HepG2 (cell line): Measurements from ENCODE around the gene PSMB3. TPM values are rescaled to one million over a fixed set of nuclear protein-coding genes. Genes with fewer than 3 reads are reported as not detected.

Source experiments
- ATAC-seq: fragments of 200-7000 bp; cut with Tn5 transposase; 3 replicates; pipeline ENCODE4 v1.9.1; 2020; ENCODE audit warnings: mild to moderate bottlenecking, moderate library complexity
- BruUV-seq: library from RNA; stranded (reverse); fragments of 400-500 nt; replicated peaks from 2 replicates; lab custom pipeline; 2021; lab: Mats Ljungman, UMichigan
- CTCF ChIA-PET: fragments of 300-600 bp; formaldehyde crosslinking; extraction: SDS; loops from one replicate; lab custom pipeline; 2021; ENCODE audit warnings: low total read pairs, inconsistent platforms, low intra/inter-chr PET ratio; lab: Yijun Ruan, JAX
- POLR2A ChIA-PET: fragments of 350-600 bp; sonication (Branson Sonifier 250); formaldehyde crosslinking; loops from one replicate; lab custom pipeline; 2020; ENCODE audit warnings: antibody characterized with exemption, inconsistent platforms; lab: Yijun Ruan, JAX
- DNase-seq: peaks from one replicate; pipeline ENCODE4 v3.0.0-alpha.2; 2015; ENCODE audit warnings: low spot score
- FAIRE-seq: peaks from 3 replicates; lab custom pipeline; 2011; peaks lifted over from hg19 to GRCh38; lab: Jason Lieb, UNC
- H2AFZ ChIP-seq: one replicate; pipeline ENCODE4 v1.6.1; 2011; ENCODE audit warnings: low read length, inconsistent platforms
- H3K27ac ChIP-seq: fragments of 300-600 bp; 3 replicates; pipeline ENCODE4 v1.8.0; 2011; ENCODE audit warnings: mixed run types, mild to moderate bottlenecking, mixed read lengths, low read length, inconsistent platforms; ENCODE audit not compliant: insufficient read depth; ENCODE audit errors: extremely low read length
- H3K27me3 ChIP-seq, 2 experiments: fragments of 200-600 bp in 1 of 2; 2 replicates in 1 of 2; 3 replicates in 1 of 2; pipeline versions ENCODE4 v1.6.0 to v1.8.0; 2011; ENCODE audit warnings: low read length in 2 of 2, mild to moderate bottlenecking in 2 of 2, moderate library complexity in 2 of 2, inconsistent platforms in 1 of 2; ENCODE audit not compliant: insufficient read depth in 2 of 2, control insufficient read depth in 1 of 2
- H3K36me3 ChIP-seq, 2 experiments: fragments of 200-600 bp in 1 of 2; replicated peaks in 1 of 2; 2 replicates in 1 of 2; 3 replicates in 1 of 2; pipeline versions ENCODE4 v1.5.1 to v1.8.0; 2011; ENCODE audit warnings: low read length in 2 of 2, inconsistent platforms in 1 of 2; ENCODE audit not compliant: insufficient read depth in 2 of 2, control insufficient read depth in 1 of 2
- H3K4me1 ChIP-seq: 2 replicates; pipeline ENCODE4 v1.5.1; 2012; ENCODE audit warnings: low read length, inconsistent platforms; ENCODE audit not compliant: insufficient read depth
- H3K4me2 ChIP-seq: 2 replicates; pipeline ENCODE4 v1.6.0; 2011; ENCODE audit warnings: low read depth, low read length, inconsistent platforms
- H3K4me3 ChIP-seq, 3 experiments: fragments of 200-600 bp in 1 of 3; sonication (generic), shearing (Covaris generic) in 1 of 3; replicated peaks in 1 of 3; 2 replicates each; pipeline ENCODE4 v1.5.1; 2011 to 2016; ENCODE audit warnings: low read length in 3 of 3, inconsistent platforms in 2 of 3, low read depth in 2 of 3, mild to moderate bottlenecking in 2 of 3, control low read depth in 1 of 3, mixed read lengths in 1 of 3; ENCODE audit not compliant: insufficient read depth in 1 of 3
- H3K79me2 ChIP-seq: one replicate; pipeline ENCODE4 v1.6.1; 2011; ENCODE audit warnings: low read length, inconsistent platforms; ENCODE audit not compliant: insufficient read depth
- H3K9ac ChIP-seq: 2 replicates; pipeline ENCODE4 v1.6.0; 2011; ENCODE audit warnings: mild to moderate bottlenecking, low read depth, low read length, inconsistent platforms; ENCODE audit not compliant: insufficient read depth
- H3K9me3 ChIP-seq: 2 replicates; pipeline ENCODE4 v1.5.1; 2012; ENCODE audit warnings: mild to moderate bottlenecking, low read length
- H4K20me1 ChIP-seq: 2 replicates; pipeline ENCODE4 v1.6.0; 2011; ENCODE audit warnings: inconsistent platforms, mild to moderate bottlenecking, low read length, moderate library complexity; ENCODE audit not compliant: insufficient read depth
- AGO2 ChIP-seq: fragments of 200-400 bp; formaldehyde crosslinking; optimal IDR thresholded peaks from 2 replicates; pipeline ENCODE3; 2017; ENCODE audit warnings: mild to moderate bottlenecking, low read depth, low read length, moderate library complexity
- HNRNPL ChIP-seq: fragments of 200-400 bp; formaldehyde crosslinking; IDR thresholded peaks from 2 replicates; pipeline ENCODE4 v1.6.1; 2017; ENCODE audit warnings: mild to moderate bottlenecking, low read depth, low read length
- KDM5A ChIP-seq: fragments of 200-600 bp; sonication (generic); IDR thresholded peaks from 2 replicates; pipeline ENCODE4 v1.7.0; 2018; ENCODE audit warnings: antibody characterized with exemption, mild to moderate bottlenecking, low read length, borderline replicate concordance
- NFATC3 ChIP-seq: sonication (generic); formaldehyde crosslinking; IDR thresholded peaks from 2 replicates; pipeline ENCODE4 v1.5.1; 2020; ENCODE audit warnings: mild to moderate bottlenecking, missing genetic modification reagents
- POLR2A ChIP-seq, 2 experiments: IDR thresholded peaks; 2 replicates each; pipeline ENCODE4 v1.6.1; 2011; ENCODE audit warnings: low read depth in 2 of 2, low read length in 2 of 2, mild to moderate bottlenecking in 1 of 2, moderate library complexity in 1 of 2; ENCODE audit not compliant: insufficient read depth in 1 of 2
- RBFOX2 ChIP-seq: fragments of 200-400 bp; formaldehyde crosslinking; IDR thresholded peaks from 2 replicates; pipeline ENCODE4 v1.6.1; 2017; ENCODE audit warnings: low read depth, mild to moderate bottlenecking, low read length
- RBM22 ChIP-seq: fragments of 200-400 bp; formaldehyde crosslinking; optimal IDR thresholded peaks from 2 replicates; pipeline ENCODE3; 2017; ENCODE audit warnings: mild to moderate bottlenecking, low read length, moderate library complexity
- SATB2 ChIP-seq: sonication (generic); formaldehyde crosslinking; IDR thresholded peaks from 2 replicates; pipeline ENCODE4 v1.5.0; 2020; ENCODE audit warnings: missing genetic modification reagents
- TBX3 ChIP-seq: fragments of 450-650 bp; IDR thresholded peaks from 2 replicates; pipeline ENCODE4 v1.6.1; 2017; ENCODE audit warnings: antibody characterized with exemption, mild to moderate bottlenecking, inconsistent platforms, borderline replicate concordance
- ZNF598 ChIP-seq: sonication (generic); formaldehyde crosslinking; IDR thresholded peaks from 2 replicates; pipeline ENCODE4 v1.5.1; 2020; ENCODE audit warnings: mild to moderate bottlenecking, missing genetic modification reagents, borderline replicate concordance
- WGBS: methylation state at CpG from one replicate; pipeline ENCODE4 v1.1.6; 2017; ENCODE audit warnings: low lambda C conversion rate; 5-methylcytosine and 5-hydroxymethylcytosine counted together
- in situ Hi-C: cut with HindIII; loops from 2 replicates; pipeline ENCODE4 v1.10.0; 2017; ENCODE audit warnings: low pct_unique_long_range_greater_than_20kb; ENCODE audit not compliant: extremely low pct_ligation_motif_present
- intact Hi-C: fragments of 100-400 bp; cut with micrococcal nuclease; formaldehyde crosslinking; loops from one replicate; pipeline ENCODE4 v1.10.0; 2022; ENCODE audit not compliant: unreplicated experiment
- polyA plus RNA-seq, 8 experiments: library from polyadenylated mRNA; depleted of rRNA in 3 of 8; stranded (reverse) in 7 of 8; unstranded in 1 of 8; fragments of >200 nt; fragmentation: Illumina TruSeq in 4 of 8; extraction: Trizol in 4 of 8; gene quantifications; 2 replicates each; pipeline versions ENCODE4 v1.2.1 to v1.2.3, GENCODE V29; 2011 to 2016; ENCODE audit warnings: low read depth in 4 of 8, missing spikeins in 1 of 8, mixed read lengths in 1 of 8; ENCODE audit not compliant: insufficient read depth in 1 of 8
- total RNA-seq, 5 experiments: library from RNA; depleted of rRNA; stranded (reverse); fragments of >200 nt; fragmentation: Illumina TruSeq; extraction: Trizol; gene quantifications; 2 replicates each; pipeline ENCODE4 v1.2.3, GENCODE V29; 2016; ENCODE audit warnings: low read depth in 1 of 5

Gene PSMB3
- total and polyA plus RNA-seq, 2 of the 13 experiments (the other 11 are each of a cell fraction or from before 2014, with no cell fraction given) = 366 to 517 TPM

- H3K4me2 ChIP-seq = no peak overlapping the region
- peaks cover 29% of the 10 kb centered on the region for H3K4me1 ChIP-seq
- no peak for ATAC-seq
- H3K9me3 ChIP-seq = no peaks in the 10 kb centered on the region
- no peaks in the 10 kb centered on the region for H3K27me3 ChIP-seq
- no peak overlapping the region for H3K27ac ChIP-seq
- no peaks in the 10 kb centered on the region for H4K20me1 ChIP-seq
- ChIA-PET CTCF (no interaction called here), POLR2A (interaction anchor here (1.0 to 7.0 kb wide), 7 partner anchors 12 to 103 kb away, joined by 3 to 92 read pairs (median 5); partner anchors contain the start of genes EPOP and MLLT6)
- H3K9ac ChIP-seq = no peak overlapping the region
- DNase-seq = no peak
- no peak overlapping the region for H2AFZ ChIP-seq
- H3K79me2 ChIP-seq = no peaks in the 10 kb centered on the region
- no peak overlapping the region for H3K4me3 ChIP-seq
- intact Hi-C loops = no loop called here
- 96% methylated on average over 16 of the region's 18 CpGs for WGBS
- TF ChIP-seq POLR2A (IDR thresholded peaks at IDR 0.05; ENCODE audit: insufficient read depth in 1 of 2, low read depth in 2 of 2, low read length in 2 of 2) (0 out of 4 replicates have a peak, but pooled peaks have one; percentile 7 to 20), KDM5A (no peak), RBFOX2 (peak; percentile 60), TBX3 (no peak), ZNF598 (CRISPR knock-in tag) (peak; percentile 46; the same call in 1 of the 2 replicates), AGO2 (peak; percentile 93), RBM22 (peak; percentile 17), NFATC3 (CRISPR knock-in tag) (0 out of 2 replicates have a peak, but pooled peaks have one; percentile 29), HNRNPL (0 out of 2 replicates have a peak, but pooled peaks have one; percentile 66), SATB2 (CRISPR knock-in tag) (no peak)
- TF ChIP-seq, all 625 proteins: peak for 7
- in situ Hi-C loops = no loop called here
- no peak for FAIRE-seq
- H3K36me3 ChIP-seq = peaks cover 51 to 87% of the 10 kb centered on the region in 2 experiments
- no TSS peak for BruUV-seq
Observed at GRCh38 chr17:38716368-38717005, 36.1 kb upstream of the PSMB3 start.
